Activated CD4-positive, CD25-positive, alpha-beta regulatory T cell treated with anti-CD3 and anti-CD28 coated beads, Interleukin-2, amount 50 U/mL, for 16 hours (primary cell): ENCODE data around the gene RBM8A.
A peak's percentile ranks its signal among the peaks of the same experiment; 100 is the strongest.

Source experiments
- DNase-seq: peaks from one replicate; pipeline ENCODE4 v3.0.0-alpha.2; 2020; ENCODE audit warnings: low read depth, low spot score

Gene RBM8A

DNA sequence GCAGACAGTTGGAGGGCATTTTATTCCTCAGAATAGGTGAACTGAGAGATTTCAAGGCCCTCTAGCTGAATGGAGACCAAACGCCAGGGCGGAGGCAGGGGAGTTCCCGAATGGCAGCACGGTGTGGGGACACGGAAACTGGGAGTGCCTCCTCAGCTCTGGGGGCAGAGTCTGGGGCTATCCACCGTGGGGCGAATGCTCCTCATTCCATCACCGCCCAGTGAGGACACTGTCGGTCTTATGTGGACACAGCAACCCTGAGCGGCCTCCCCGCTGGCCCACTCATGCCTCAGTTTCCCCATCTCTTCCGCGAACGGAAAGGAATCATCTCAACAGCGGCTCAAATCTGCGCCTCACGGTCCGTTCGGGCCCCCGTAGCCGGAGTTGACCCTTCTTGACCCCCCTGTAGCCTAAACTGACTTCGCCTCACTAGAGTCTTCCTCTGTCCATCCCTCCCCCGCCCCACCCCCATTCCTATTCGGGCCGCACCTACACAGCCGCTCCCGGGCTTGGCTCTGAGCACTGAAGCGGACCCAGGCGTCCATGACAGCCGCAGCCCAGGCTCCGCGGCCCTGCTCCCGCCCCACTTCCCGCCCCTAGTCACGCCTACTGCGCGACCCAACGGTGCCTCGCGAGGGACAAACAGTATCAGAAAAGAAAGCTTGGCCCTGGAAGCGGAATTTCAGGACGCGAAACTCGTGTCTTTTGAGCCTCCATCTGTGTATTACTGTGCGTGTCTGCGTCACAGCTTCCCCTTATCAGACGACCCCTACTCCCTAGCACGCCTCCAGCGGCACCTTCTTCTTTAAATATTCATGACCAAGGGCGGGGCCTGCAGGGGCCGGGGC, 8.9 kb downstream of the RBM8A start, which contains the start of gene PEX11B:
PEX11B (minus strand) TSS at position 574 of the 848 bp plus-strand sequence; CDS start at position 545, 29 bp downstream.
- DNase-seq: peak; percentile 87

GRCh38 chr1:145917595-145917994, 9.7 kb downstream of the RBM8A start:
- DNase-seq: no peak

DNA sequence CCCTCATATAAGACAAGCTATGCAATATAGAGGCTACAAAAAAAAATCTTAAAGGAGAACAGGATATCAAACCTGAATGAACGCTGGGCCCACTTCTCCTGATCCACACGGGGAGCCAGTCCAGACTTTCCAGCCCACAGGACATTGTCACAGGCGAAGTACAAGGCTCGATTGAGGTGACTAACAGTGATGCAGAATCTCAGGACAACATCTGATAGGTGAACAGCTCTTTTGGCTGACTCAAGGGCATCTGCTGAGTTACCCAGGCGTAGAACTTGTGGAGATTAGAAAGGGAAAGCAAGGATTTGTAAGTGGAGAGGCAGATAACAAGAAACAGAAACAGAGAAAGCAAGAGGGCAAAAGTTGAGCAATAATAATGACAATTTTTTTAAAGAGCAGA, 10.5 kb downstream of the RBM8A start:
- no peak for DNase-seq

- DNase-seq: no peak
These were observed 15.1 kb downstream of the RBM8A start for GRCh38 chr1:145912128-145912641.

GRCh38 chr1:145908653-145909052, 18.6 kb downstream of the RBM8A start:
- no peak for DNase-seq

DNA sequence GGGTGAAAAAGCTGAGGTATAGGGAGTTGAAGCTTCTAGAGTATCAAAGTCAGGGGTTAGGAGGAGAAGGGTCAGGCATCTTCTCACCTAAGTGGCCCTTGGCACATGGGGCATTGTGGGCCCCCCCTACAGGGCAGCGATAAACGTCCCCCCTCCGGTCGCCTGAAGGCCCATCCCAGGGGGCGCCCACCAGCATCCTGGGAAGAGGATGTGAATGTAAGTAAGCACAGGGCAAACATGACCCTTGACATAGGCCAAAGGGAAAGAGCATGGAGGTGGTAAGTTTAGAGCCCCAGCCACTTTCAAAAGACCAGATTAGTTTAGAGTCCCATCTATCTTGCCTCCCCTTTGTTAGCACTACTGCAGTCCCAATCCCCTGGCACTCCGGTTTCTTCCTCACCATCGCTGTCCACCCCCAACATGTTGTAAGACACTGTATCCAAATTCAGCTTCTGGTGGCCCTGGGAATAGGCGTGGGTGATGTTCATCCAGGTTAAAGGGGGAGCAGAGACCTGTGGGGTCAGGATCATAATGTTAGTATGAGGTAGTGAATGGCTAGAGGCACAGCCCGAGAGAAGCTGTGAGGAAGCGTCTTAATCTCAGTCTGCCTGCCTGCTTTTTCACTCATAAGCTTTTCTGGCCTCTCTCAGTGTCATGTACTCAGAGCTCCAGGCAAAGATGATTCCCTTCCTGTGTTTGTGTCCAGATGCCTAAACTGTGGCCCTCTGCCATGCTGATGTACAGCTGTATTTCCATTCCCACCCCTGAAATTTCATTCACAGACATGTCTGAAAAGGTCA, 20.1 kb downstream of the RBM8A start:
- no peak for DNase-seq

DNA sequence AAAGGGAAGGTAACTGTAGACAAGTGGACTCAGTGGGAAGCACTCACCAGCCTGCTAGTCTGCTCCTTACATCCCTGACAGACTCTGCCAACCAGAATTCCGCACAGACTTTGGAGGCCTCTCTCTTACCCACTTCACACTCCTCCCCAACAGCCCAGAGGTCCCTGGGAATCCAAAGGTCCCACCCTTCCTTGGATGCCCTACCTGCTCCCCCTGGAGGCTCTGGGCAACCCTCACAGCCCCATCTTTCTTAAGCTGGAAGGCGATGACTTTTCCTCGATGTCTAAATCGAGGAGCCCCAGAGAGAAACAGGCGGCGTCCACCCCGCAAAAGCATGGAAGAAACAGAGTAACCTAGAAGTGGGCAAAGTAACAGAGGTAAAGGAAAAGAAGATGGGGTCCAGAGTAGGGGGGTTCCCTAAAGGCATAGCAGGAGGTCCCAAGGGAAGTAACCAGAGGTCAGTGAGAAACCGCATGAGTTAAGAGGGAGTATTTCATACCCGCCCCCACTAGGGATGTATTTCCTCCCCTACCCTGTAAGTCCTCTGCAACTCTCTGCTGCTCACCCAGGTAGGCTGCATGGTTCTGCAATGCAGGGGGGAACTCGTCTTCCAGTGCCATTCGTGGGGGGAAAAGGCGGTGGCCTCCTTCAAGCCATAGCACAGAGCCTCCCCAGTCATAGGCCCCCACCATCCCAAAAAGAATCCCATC, 25.8 kb downstream of the RBM8A start:
- no peak for DNase-seq

GRCh38 chr1:145898756-145899155, 28.5 kb downstream of the RBM8A start:
- no peak for DNase-seq

GRCh38 chr1:145897969-145898368, 29.3 kb downstream of the RBM8A start:
- DNase-seq: no peak

DNA sequence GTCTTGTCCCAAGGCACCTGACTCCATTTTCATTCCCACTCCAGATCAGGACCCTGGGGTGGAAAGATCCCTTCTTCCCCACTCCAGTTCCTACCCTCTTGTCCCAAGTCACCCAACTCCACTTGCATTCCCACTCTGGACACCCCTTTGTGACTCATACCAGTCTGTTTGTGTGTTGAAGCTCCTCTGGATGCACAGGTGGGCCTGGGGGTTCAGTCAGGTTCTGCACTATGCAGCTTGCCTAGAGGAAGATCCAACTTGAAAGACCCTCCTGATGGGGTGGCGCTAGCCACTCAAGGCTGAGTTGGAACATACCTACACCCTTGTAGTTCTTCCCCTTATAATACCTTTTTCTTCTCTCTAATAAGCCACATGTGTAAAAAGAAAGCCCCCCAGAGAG, 31.8 kb downstream of the RBM8A start:
- no peak for DNase-seq

DNA sequence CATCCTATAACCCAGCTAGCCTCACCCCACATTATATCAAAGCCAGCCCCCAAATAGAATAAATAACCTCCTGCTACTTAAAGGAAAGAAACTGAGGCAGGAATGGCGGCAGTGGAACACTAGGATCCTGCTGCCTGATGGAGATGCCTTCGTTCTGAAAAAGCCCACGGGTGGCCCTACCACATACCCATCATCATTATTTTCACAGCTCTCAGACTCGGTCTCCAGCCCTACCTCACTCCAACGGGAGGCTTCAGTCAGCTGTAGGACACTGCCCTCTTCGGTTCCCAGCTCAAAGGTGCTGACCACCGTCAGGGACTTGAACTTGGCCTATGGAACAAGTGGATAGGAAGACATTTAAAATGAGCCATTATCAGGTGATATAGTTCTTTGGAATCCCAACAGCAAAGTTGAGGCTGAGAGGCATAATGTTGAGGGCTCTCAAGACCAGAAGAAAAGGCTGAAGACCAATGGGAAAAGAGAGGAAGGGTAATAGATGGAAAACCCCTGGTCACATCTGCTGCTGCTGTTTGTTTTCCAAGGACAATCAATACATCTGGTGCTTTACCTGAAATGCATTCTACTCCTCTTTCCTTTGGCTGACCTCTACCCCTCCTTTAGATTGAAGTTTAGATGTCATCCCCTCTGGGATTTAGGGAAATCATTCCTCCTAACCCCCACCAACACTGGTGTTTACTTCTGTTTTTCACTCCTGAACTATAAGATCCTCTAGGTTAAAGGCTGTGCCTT, 33.8 kb downstream of the RBM8A start:
- DNase-seq: no peak

GRCh38 chr1:145892486-145893087, 34.7 kb downstream of the RBM8A start:
- no peak for DNase-seq

DNA sequence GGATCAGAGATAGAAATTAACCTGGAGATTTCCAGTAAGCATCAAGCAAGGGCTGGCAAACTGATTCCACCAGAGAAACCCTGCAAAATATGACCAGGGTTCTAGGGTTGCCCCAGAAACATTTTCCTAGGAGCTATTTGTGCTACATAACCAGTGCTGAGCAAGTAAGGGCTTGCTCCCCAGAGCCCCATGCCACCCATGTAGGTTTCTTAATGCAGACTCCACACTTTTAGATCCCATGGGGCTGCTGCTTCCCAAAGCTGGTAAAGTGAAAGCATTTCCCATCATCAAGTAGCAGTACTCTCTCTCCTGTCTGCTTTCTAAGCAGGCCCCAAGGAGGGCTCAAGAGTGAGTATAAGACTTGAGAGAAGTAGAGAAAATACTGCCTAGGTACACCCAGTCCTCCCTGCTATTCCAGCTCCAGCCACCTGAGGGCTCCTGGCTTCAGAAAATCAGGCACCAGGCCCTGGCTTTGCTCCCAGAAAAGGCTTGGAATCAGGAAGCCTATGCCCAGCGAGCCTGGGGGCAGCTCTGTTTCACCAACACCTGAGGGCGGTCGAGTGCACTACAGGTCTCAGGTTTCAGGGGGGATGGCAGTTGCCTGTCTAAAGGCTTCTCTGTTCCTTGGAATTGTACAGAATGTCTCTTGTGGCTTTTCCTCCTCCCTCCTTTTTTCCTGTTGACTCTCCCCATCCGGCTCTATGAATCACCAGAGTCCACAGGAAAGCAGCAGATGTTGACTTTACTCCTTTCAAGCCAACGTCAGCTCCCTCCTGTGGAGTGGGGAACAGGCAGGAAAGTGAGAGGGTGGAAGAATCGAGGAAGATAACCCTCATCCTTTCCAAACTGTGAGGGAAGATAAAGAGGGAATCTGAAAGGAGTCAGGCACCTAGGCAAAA, 35.4 kb downstream of the RBM8A start:
- DNase-seq: peak; percentile 12

DNA sequence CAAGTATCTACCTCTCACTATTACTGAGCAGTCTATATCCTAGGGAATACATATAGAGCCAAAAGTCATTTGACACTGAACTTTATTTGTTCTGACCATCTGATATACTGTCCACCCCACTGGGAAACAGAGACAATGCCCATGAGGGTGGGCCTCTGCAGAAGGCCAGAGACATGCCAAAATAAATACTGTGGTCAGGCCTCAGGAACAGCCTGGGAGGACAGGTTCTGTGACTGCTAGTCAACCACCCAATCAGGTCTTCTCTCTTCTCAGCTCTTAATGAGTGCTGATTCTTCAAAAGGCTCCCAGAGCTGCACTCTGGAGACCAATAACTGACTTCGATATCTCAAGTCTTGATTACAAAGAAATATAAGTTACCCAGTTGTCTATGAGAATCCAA, 36.1 kb downstream of the RBM8A start:
- DNase-seq: no peak

- DNase-seq: no peak
These were observed 37.6 kb downstream of the RBM8A start for GRCh38 chr1:145889722-145890121.

- DNase-seq: no peak
These were observed 39.7 kb downstream of the RBM8A start for GRCh38 chr1:145887631-145888030.

DNA sequence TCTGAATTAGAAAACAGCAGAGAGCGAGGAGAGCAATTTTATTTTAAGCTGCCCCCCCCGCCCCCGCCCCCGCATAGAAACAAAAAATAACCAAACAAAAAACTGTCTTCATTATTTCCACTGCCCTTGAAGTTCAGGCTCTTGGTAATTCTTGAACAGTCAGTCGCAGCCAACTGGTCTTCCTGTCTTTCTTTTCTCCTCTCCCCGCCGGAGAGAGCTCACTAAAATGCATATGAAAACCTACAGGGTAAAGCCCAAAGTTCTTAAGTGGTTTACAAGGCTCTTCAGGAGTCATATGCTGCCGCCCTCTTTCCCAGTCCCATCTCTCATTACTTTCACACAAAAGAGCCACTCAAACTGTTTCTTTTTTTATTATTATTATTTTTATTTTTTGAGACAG, 40.5 kb downstream of the RBM8A start:
- DNase-seq: no peak

DNA sequence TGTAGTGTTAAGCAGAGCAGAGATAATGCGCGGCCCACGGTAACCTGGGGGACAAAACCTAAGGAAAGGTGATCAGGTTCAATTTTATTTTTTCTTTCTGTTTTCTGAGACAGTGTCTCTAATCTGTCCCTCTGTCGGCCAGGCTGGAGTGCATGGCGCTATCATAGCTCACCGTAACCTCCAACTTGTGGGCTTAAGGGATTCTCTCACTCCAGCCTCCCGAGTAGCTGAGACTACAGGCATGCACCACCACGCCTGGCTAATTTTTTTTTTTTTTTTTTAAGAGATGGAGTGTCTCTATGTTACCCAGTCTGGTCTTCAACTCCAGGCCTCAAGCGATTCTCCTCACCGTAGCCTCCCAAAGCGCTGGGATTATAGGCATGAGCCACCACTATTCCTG, 40.9 kb downstream of the RBM8A start:
- DNase-seq: no peak

DNA sequence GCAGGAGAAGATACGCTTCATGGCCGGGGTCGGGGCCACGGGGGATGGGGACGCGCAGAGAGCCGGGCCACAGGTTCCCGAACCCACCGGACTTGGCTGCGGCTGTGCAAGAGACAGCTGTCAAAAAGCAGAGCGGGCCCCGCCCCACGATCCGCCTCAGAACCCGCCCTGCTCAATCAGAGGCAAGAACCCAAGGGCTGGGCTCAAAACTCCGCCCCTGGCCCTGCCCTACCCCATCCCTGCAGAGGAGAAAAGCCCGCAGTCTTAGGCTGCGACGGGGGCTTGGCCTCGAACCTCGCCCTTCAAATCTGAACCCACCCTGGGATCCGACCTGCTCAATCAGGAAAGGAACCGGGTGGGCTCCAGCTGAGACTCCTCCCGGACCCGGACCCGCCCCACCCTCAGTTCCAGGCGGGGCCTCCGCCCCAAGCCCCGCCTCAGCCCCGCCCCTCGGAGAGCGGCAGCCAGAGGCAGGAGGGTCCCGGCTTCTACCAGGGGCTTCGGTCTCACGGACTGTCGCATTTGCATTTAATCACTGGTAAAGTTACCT, 41.5 kb downstream of the RBM8A start, which contains the start of gene ANKRD35:
ANKRD35 (minus strand) TSS at position 129 of the 550 bp plus-strand sequence; CDS start at position 21, 108 bp downstream.
- peak; percentile 67 for DNase-seq
